RWPE2 (cell line): ENCODE measurements around the gene TRMT5.

Experiments
- ATAC-seq: fragments of 200-7000 bp; cut with Tn5 transposase; 3 replicates; pipeline ENCODE4 v1.9.1; 2021; ENCODE audit warnings: low read depth
- DNase-seq: peaks from one replicate; pipeline ENCODE4 v3.0.0-alpha.2; 2020; ENCODE audit warnings: low spot score
- H3K27ac ChIP-seq: fragments of 450-650 bp; 2 replicates; pipeline ENCODE4 v1.5.1; 2017; ENCODE audit warnings: mild to moderate bottlenecking; ENCODE audit not compliant: poor library complexity, severe bottlenecking
- H3K27me3 ChIP-seq: fragments of 250-450 bp; sonication (Bioruptor Pico); 2 replicates; pipeline ENCODE4 v1.5.1; 2021; ENCODE audit warnings: mild to moderate bottlenecking, moderate library complexity; ENCODE audit not compliant: insufficient read depth, poor library complexity, severe bottlenecking
- H3K36me3 ChIP-seq: fragments of 250-450 bp; sonication (Bioruptor Pico); 2 replicates; pipeline ENCODE4 v1.5.1; 2020; ENCODE audit warnings: low read depth, mild to moderate bottlenecking, moderate library complexity
- H3K4me1 ChIP-seq: fragments of 250-450 bp; sonication (Bioruptor Pico); 2 replicates; pipeline ENCODE4 v1.5.1; 2021; ENCODE audit warnings: mild to moderate bottlenecking, moderate library complexity; ENCODE audit not compliant: insufficient read depth, poor library complexity, severe bottlenecking
- H3K4me3 ChIP-seq: fragments of 250-450 bp; sonication (Bioruptor Pico); 2 replicates; pipeline ENCODE4 v1.5.1; 2021; ENCODE audit warnings: mild to moderate bottlenecking, moderate library complexity; ENCODE audit not compliant: severe bottlenecking
- H3K9me3 ChIP-seq: fragments of 250-450 bp; sonication (Bioruptor Pico); 2 replicates; pipeline ENCODE4 v1.5.1; 2021; ENCODE audit warnings: mild to moderate bottlenecking, moderate library complexity; ENCODE audit not compliant: severe bottlenecking
- TF ChIP-seq, protein P1 (sequence below): fragments of 450-650 bp; IDR thresholded peaks from one replicate; pipeline ENCODE4 v1.5.1; 2017; ENCODE audit warnings: mild to moderate bottlenecking, moderate library complexity; ENCODE audit not compliant: poor library complexity, severe bottlenecking

Gene TRMT5

GRCh38 chr14:60973070-60973469, 7.8 kb downstream of the TRMT5 start:
- ATAC-seq (no peak), DNase-seq (no peak)
- H3K4me1 ChIP-seq, result peaks cover 6% of the 10 kb centered on the region
- H3K36me3 ChIP-seq, result peaks cover 49% of the 10 kb centered on the region
- no peak overlapping the region for H3K27ac ChIP-seq
- H3K27me3 ChIP-seq, result no peaks in the 10 kb centered on the region
- no peaks in the 10 kb centered on the region for H3K9me3 ChIP-seq
- H3K4me3 ChIP-seq, result no peak overlapping the region
- TF ChIP-seq, protein P1, sequence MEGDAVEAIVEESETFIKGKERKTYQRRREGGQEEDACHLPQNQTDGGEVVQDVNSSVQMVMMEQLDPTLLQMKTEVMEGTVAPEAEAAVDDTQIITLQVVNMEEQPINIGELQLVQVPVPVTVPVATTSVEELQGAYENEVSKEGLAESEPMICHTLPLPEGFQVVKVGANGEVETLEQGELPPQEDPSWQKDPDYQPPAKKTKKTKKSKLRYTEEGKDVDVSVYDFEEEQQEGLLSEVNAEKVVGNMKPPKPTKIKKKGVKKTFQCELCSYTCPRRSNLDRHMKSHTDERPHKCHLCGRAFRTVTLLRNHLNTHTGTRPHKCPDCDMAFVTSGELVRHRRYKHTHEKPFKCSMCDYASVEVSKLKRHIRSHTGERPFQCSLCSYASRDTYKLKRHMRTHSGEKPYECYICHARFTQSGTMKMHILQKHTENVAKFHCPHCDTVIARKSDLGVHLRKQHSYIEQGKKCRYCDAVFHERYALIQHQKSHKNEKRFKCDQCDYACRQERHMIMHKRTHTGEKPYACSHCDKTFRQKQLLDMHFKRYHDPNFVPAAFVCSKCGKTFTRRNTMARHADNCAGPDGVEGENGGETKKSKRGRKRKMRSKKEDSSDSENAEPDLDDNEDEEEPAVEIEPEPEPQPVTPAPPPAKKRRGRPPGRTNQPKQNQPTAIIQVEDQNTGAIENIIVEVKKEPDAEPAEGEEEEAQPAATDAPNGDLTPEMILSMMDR, result no peak

DNA sequence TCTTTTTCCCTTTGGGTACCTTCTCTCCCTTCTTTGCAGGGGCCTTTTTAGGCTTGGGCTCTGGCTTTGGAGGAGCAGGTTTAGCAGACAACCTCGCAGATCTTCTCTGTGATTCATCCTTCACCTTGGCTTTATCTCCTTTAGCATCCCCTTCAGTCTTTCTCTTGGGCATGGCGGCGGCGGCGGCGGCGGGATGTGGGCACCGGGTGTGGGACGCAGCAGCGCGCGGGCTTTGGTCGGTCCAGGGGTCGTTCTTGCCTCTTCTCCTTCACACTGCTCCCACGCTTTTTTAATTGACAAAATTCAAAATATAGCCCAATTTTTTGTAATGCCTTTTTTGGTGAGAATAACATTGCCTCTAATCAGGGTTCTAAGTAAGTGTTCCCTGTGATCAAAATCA, 8.6 kb downstream of the TRMT5 start:
- Histone ChIP-seq H3K36me3 (peaks cover 45% of the 10 kb centered on the region), H3K4me1 (peaks cover 5% of the 10 kb centered on the region), H3K4me3 (no peak overlapping the region), H3K27me3 (no peaks in the 10 kb centered on the region), H3K27ac (no peak overlapping the region), H3K9me3 (no peaks in the 10 kb centered on the region)
- ATAC-seq (no peak), DNase-seq (no peak)
- TF ChIP-seq, protein P1, result no peak

DNA sequence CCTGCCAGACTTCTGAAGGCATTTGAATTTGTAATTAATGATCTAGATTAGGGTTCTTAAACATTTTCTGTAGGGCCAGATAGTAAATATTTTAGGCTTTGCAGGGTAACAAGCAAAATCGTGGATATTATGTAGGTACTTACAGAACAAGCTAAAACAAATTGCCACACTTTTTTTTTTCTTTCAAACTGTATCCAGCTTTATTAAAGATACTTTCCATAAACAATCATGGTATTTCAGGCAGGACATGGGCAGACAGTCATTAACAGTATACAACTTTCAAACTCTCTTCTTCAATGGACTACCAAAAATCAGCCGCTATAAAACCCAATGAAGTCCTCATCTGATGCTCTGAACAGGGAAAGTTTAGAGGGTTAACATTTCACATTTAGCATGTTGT, 9.6 kb downstream of the TRMT5 start:
- Histone ChIP-seq H3K4me1 (peaks cover 5% of the 10 kb centered on the region), H3K4me3 (no peak overlapping the region), H3K27ac (no peak overlapping the region), H3K9me3 (no peaks in the 10 kb centered on the region), H3K36me3 (peaks cover 34% of the 10 kb centered on the region), H3K27me3 (no peaks in the 10 kb centered on the region)
- ATAC-seq (no peak), DNase-seq (no peak)
- TF ChIP-seq, protein P1, result no peak

GRCh38 chr14:60970146-60970545, 10.7 kb downstream of the TRMT5 start:
- no peaks in the 10 kb centered on the region for H3K27me3 ChIP-seq
- no peak overlapping the region for H3K27ac ChIP-seq
- ATAC-seq, result no peak
- peaks cover 6% of the 10 kb centered on the region for H3K4me1 ChIP-seq
- peaks cover 26% of the 10 kb centered on the region for H3K36me3 ChIP-seq
- TF ChIP-seq, protein P1, result no peak
- H3K9me3 ChIP-seq, result no peaks in the 10 kb centered on the region
- no peak for DNase-seq
- no peak overlapping the region for H3K4me3 ChIP-seq

- no peak overlapping the region for H3K27ac ChIP-seq
- H3K27me3 ChIP-seq, result no peaks in the 10 kb centered on the region
- ATAC-seq, result no peak
- no peak overlapping the region for H3K4me3 ChIP-seq
- H3K36me3 ChIP-seq, result peaks cover 11% of the 10 kb centered on the region
- DNase-seq, result no peak
- peaks cover 14% of the 10 kb centered on the region for H3K4me1 ChIP-seq
- no peaks in the 10 kb centered on the region for H3K9me3 ChIP-seq
- TF ChIP-seq, protein P1, result no peak
Measured at GRCh38 chr14:60968671-60969070, 12.2 kb downstream of the TRMT5 start.
